H9 (cell line): Measurements from ENCODE around the gene CBX5. TPM values are rescaled to one million over a fixed set of nuclear protein-coding genes. Genes with fewer than 3 reads are reported as not detected.

Experiments
- DNase-seq: peaks from one replicate; pipeline ENCODE4 v3.0.0-alpha.2; 2017
- H2AFZ ChIP-seq: one replicate; pipeline ENCODE4 v1.6.1; 2013; ENCODE audit warnings: mild to moderate bottlenecking, low read length, control low read depth, moderate library complexity
- H2AK5ac ChIP-seq: 2 replicates; pipeline ENCODE4 v1.6.1; 2013; ENCODE audit warnings: low read length, control low read depth, mixed read lengths; ENCODE audit not compliant: insufficient read length
- H2BK120ac ChIP-seq: one replicate; pipeline ENCODE4 v1.6.1; 2013; ENCODE audit warnings: low read depth, mild to moderate bottlenecking, low read length, control low read depth, inconsistent platforms; ENCODE audit not compliant: poor library complexity, severe bottlenecking
- H2BK12ac ChIP-seq: 2 replicates; pipeline ENCODE4 v1.6.1; 2013; ENCODE audit warnings: low read length, control low read depth, mixed read lengths, low read depth; ENCODE audit not compliant: insufficient read length
- H2BK15ac ChIP-seq: 2 replicates; pipeline ENCODE4 v1.6.1; 2013; ENCODE audit warnings: low read depth, low read length, control low read depth
- H2BK20ac ChIP-seq: one replicate; pipeline ENCODE4 v1.6.1; 2013; ENCODE audit warnings: low read depth, mild to moderate bottlenecking, low read length, control low read depth, inconsistent platforms; ENCODE audit not compliant: poor library complexity, severe bottlenecking
- H2BK5ac ChIP-seq: 2 replicates; pipeline ENCODE4 v1.6.1; 2013; ENCODE audit warnings: low read length, control low read depth, mixed read lengths; ENCODE audit not compliant: insufficient read length
- H3K14ac ChIP-seq: 2 replicates; pipeline ENCODE4 v1.6.1; 2013; ENCODE audit warnings: low read length, control low read depth; ENCODE audit not compliant: insufficient read depth
- H3K18ac ChIP-seq: 2 replicates; pipeline ENCODE4 v1.6.1; 2013; ENCODE audit warnings: low read depth, mild to moderate bottlenecking, mixed read lengths, low read length, control low read depth; ENCODE audit not compliant: insufficient read length
- H3K23ac ChIP-seq: 2 replicates; pipeline ENCODE4 v1.6.1; 2013; ENCODE audit warnings: low read length, control low read depth, mixed read lengths, low read depth; ENCODE audit not compliant: insufficient read length
- H3K23me2 ChIP-seq: 2 replicates; pipeline ENCODE4 v1.6.1; 2013; ENCODE audit warnings: low read depth, mild to moderate bottlenecking, mixed read lengths, low read length, control low read depth; ENCODE audit not compliant: insufficient read length, poor library complexity, severe bottlenecking
- H3K27ac ChIP-seq: 2 replicates; pipeline ENCODE4 v1.5.1; 2013; ENCODE audit warnings: low read length, control low read depth, mixed read lengths, low read depth; ENCODE audit not compliant: insufficient read length
- H3K27me3 ChIP-seq: 2 replicates; pipeline ENCODE4 v1.6.1; 2013; ENCODE audit warnings: low read length, control low read depth, inconsistent platforms; ENCODE audit not compliant: insufficient read depth
- H3K4ac ChIP-seq: 2 replicates; pipeline ENCODE4 v1.6.1; 2013; ENCODE audit warnings: low read depth, mild to moderate bottlenecking, control low read depth, inconsistent platforms, low read length, moderate library complexity
- H3K4me1 ChIP-seq: 2 replicates; pipeline ENCODE4 v1.6.1; 2013; ENCODE audit warnings: low read length, control low read depth, inconsistent platforms; ENCODE audit not compliant: insufficient read depth
- H3K4me2 ChIP-seq: 2 replicates; pipeline ENCODE4 v1.6.1; 2013; ENCODE audit warnings: low read length, control low read depth, mixed read lengths; ENCODE audit not compliant: insufficient read length, insufficient read depth
- H3K56ac ChIP-seq: 2 replicates; pipeline ENCODE4 v1.6.1; 2013; ENCODE audit warnings: low read depth, mild to moderate bottlenecking, mixed read lengths, low read length, control low read depth; ENCODE audit not compliant: insufficient read length
- H3K79me1 ChIP-seq: 2 replicates; pipeline ENCODE4 v1.6.1; 2013; ENCODE audit warnings: low read depth, mild to moderate bottlenecking, moderate library complexity, low read length, control low read depth, inconsistent platforms; ENCODE audit not compliant: insufficient read depth, poor library complexity, severe bottlenecking
- H3K79me2 ChIP-seq: 2 replicates; pipeline ENCODE4 v1.6.1; 2013; ENCODE audit warnings: low read length, control low read depth, inconsistent platforms; ENCODE audit not compliant: insufficient read depth
- H3K9ac ChIP-seq: 2 replicates; pipeline ENCODE4 v1.6.1; 2013; ENCODE audit warnings: low read length, control low read depth, mixed read lengths; ENCODE audit not compliant: insufficient read length; ENCODE audit errors: extremely low read depth
- H3K9me3 ChIP-seq: one replicate; pipeline ENCODE4 v1.6.1; 2013; ENCODE audit warnings: low read depth, low read length, inconsistent platforms; ENCODE audit not compliant: control insufficient read depth
- H3T11ph ChIP-seq: one replicate; pipeline ENCODE4 v1.6.1; 2013; ENCODE audit warnings: mild to moderate bottlenecking, low read length, control low read depth, inconsistent platforms
- H4K20me1 ChIP-seq: one replicate; pipeline ENCODE4 v1.6.1; 2013; ENCODE audit not compliant: control insufficient read depth, insufficient read length, insufficient read depth
- H4K5ac ChIP-seq: 2 replicates; pipeline ENCODE4 v1.6.1; 2013; ENCODE audit warnings: low read depth, mild to moderate bottlenecking, mixed read lengths, low read length, control low read depth; ENCODE audit not compliant: insufficient read length
- H4K8ac ChIP-seq: replicated peaks from 2 replicates; pipeline ENCODE4 v1.6.1; 2013; ENCODE audit warnings: low read length, control low read depth, mixed read lengths, low read depth; ENCODE audit not compliant: insufficient read length
- H4K91ac ChIP-seq: 2 replicates; pipeline ENCODE4 v1.6.1; 2013; ENCODE audit warnings: low read depth, mild to moderate bottlenecking, moderate library complexity, mixed read lengths, low read length, control low read depth; ENCODE audit not compliant: insufficient read length
- H3K27ac Mint-ChIP-seq, 3 experiments: 2 replicates in 2 of 3; 3 replicates in 1 of 3; pipeline ENCODE4 v1.8.0; 2020 to 2021; ENCODE audit warnings: mixed read lengths in 3 of 3, mild to moderate bottlenecking in 1 of 3, moderate library complexity in 1 of 3
- H3K27me3 Mint-ChIP-seq: 2 replicates; pipeline ENCODE4 v1.8.0; 2021; ENCODE audit warnings: low read depth, mild to moderate bottlenecking, moderate library complexity, mixed read lengths
- H3K36me3 Mint-ChIP-seq, 3 experiments: 2 replicates in 2 of 3; 3 replicates in 1 of 3; pipeline ENCODE4 v1.8.0; 2020 to 2021; ENCODE audit warnings: low read depth in 3 of 3, mixed read lengths in 3 of 3; ENCODE audit not compliant: insufficient read depth in 1 of 3
- H3K4me1 Mint-ChIP-seq, 2 experiments: 2 replicates each; pipeline ENCODE4 v1.8.0; 2020; ENCODE audit warnings: mixed read lengths in 2 of 2
- H3K4me3 Mint-ChIP-seq, 2 experiments: 2 replicates in 1 of 2; 3 replicates in 1 of 2; pipeline ENCODE4 v1.8.0; 2020 to 2021; ENCODE audit warnings: mild to moderate bottlenecking in 2 of 2, mixed read lengths in 2 of 2, moderate library complexity in 1 of 2
- H3K9me3 Mint-ChIP-seq, 2 experiments: 2 replicates in 1 of 2; 3 replicates in 1 of 2; pipeline ENCODE4 v1.8.0; 2020; ENCODE audit warnings: mild to moderate bottlenecking in 2 of 2, mixed read lengths in 2 of 2, moderate library complexity in 1 of 2
- CTCF ChIP-seq: fragments of 200-600 bp; sonication (generic); conservative IDR thresholded peaks from 3 replicates; pipeline ENCODE4 v1.8.0; 2021; ENCODE audit warnings: antibody characterized with exemption, mild to moderate bottlenecking
- WGBS: extraction: QIAGEN DNeasy Blood & Tissue Kit; methylation state at CpG from one replicate; pipeline ENCODE4 v1.1.7; 2013; ENCODE audit warnings: missing lambda C conversion rate, low lambda C conversion rate, mixed read lengths; ENCODE audit not compliant: insufficient read length; ENCODE audit errors: extremely low coverage; 5-methylcytosine and 5-hydroxymethylcytosine counted together
- total RNA-seq: library from RNA; stranded (reverse); gene quantifications from 2 replicates; pipeline ENCODE4 v1.2.1, GENCODE V29; 2021

CBX5 gene
- total RNA-seq, 1 experiment from 2014 or later, result 206 TPM

GRCh38 chr12:54197431-54197909, 82.5 kb downstream of the CBX5 start:
- Histone ChIP-seq H3K18ac (no peak overlapping the region), H3K27ac (no peak overlapping the region), H3K79me1 (no peaks in the 10 kb centered on the region), H2BK5ac (no peak overlapping the region), H2BK120ac (no peak overlapping the region), H4K8ac (no peak overlapping the region), H2BK15ac (no peak overlapping the region), H3K56ac (no peak overlapping the region), H2BK12ac (no peak overlapping the region), H3K4me2 (no peak overlapping the region), H4K20me1 (no peaks in the 10 kb centered on the region), H3T11ph (no peak overlapping the region), H3K9ac (no peak overlapping the region), H4K5ac (no peak overlapping the region), H3K27me3 (peaks cover 8% of the 10 kb centered on the region; the same call in 1 of the 2 replicates), H3K9me3 (no peaks in the 10 kb centered on the region), H3K4ac (no peak overlapping the region), H4K91ac (no peak overlapping the region), H3K23me2 (no peaks in the 10 kb centered on the region), H3K14ac (no peak overlapping the region), H3K4me1 (0 out of 2 replicates have a peak, but pooled peaks cover 2% of the 10 kb centered on the region), H2BK20ac (no peak overlapping the region), H3K79me2 (no peaks in the 10 kb centered on the region), H3K23ac (no peak overlapping the region), H2AK5ac (no peak overlapping the region), H2AFZ (no peak overlapping the region)
- Mint-ChIP-seq H3K4me1 (peaks cover 7 to 23% of the 10 kb centered on the region in 2 experiments; a peak in 3 of 4 replicates), H3K27me3 (peaks cover 100% of the 10 kb centered on the region), H3K9me3 (peaks cover 0 to 3% of the 10 kb centered on the region in 2 experiments; a peak in 2 of 5 replicates), H3K27ac (no peak overlapping the region), H3K4me3 (no peak overlapping the region; a peak in 1 of 5 replicates), H3K36me3 (no peaks in the 10 kb centered on the region)
- WGBS, result no CpG with 5 or more reads among the region's 8 CpGs
- DNase-seq, result peak; percentile 49
- no peak for TF ChIP-seq CTCF
